GM19239 (cell line): Measurements from ENCODE around the gene THRB.

Experiments used
- DNase-seq: peaks from one replicate; pipeline ENCODE4 v3.0.0; 2011; ENCODE audit warnings: low spot score; ENCODE audit not compliant: insufficient read length
- FAIRE-seq: peaks from 2 replicates; lab custom pipeline; 2011; peaks lifted over from hg19 to GRCh38; lab: Jason Lieb, UNC

Gene THRB

GRCh38 chr3:24493746-24494617, 668 bp downstream of the THRB start:
- DNase-seq (no peak), FAIRE-seq (no peak)

- FAIRE-seq: no peak
- no peak for DNase-seq
These were observed 1.6 kb downstream of the THRB start for GRCh38 chr3:24492971-24493551.

- DNase-seq (no peak), FAIRE-seq (no peak)
These were observed 4.5 kb downstream of the THRB start for GRCh38 chr3:24490151-24490550.

GRCh38 chr3:24487325-24488262, 7.1 kb downstream of the THRB start:
- FAIRE-seq: no peak
- no peak for DNase-seq

GRCh38 chr3:24485511-24485910, 9.1 kb downstream of the THRB start:
- no peak for DNase-seq
- FAIRE-seq: no peak

GRCh38 chr3:24483873-24484272, 10.8 kb downstream of the THRB start:
- DNase-seq: no peak
- no peak for FAIRE-seq

- DNase-seq: no peak
These were observed 12.4 kb downstream of the THRB start for GRCh38 chr3:24482096-24482705.

GRCh38 chr3:24481193-24481592, 13.5 kb downstream of the THRB start:
- DNase-seq: no peak

More at GRCh38 chr3:24482096-24482705, 12.4 kb downstream of the THRB start:
- FAIRE-seq: no peak

GRCh38 chr3:24480497-24480896, 14.2 kb downstream of the THRB start:
- FAIRE-seq (no peak), DNase-seq (no peak)

More at GRCh38 chr3:24481193-24481592, 13.5 kb downstream of the THRB start:
- no peak for FAIRE-seq

- DNase-seq (no peak), FAIRE-seq (no peak)
These were observed 14.8 kb downstream of the THRB start for GRCh38 chr3:24479816-24480215.

- DNase-seq: no peak
- FAIRE-seq: no peak
These were observed 17.6 kb downstream of the THRB start for GRCh38 chr3:24476871-24477656.

- no peak for FAIRE-seq
These were observed 18.7 kb downstream of the THRB start for GRCh38 chr3:24475925-24476324.

GRCh38 chr3:24474862-24475261, 19.8 kb downstream of the THRB start:
- DNase-seq (no peak), FAIRE-seq (no peak)

More at GRCh38 chr3:24475925-24476324, 18.7 kb downstream of the THRB start:
- no peak for DNase-seq

GRCh38 chr3:24472358-24472757, 22.3 kb downstream of the THRB start:
- DNase-seq (no peak), FAIRE-seq (no peak)

GRCh38 chr3:24471486-24471885, 23.2 kb downstream of the THRB start:
- FAIRE-seq: no peak
- no peak for DNase-seq

- DNase-seq (no peak), FAIRE-seq (no peak)
These were observed 24.4 kb downstream of the THRB start for GRCh38 chr3:24470277-24470676.

- no peak for DNase-seq
- FAIRE-seq: no peak
These were observed 30.3 kb downstream of the THRB start for GRCh38 chr3:24464389-24464788.

GRCh38 chr3:24462737-24463136, 31.9 kb downstream of the THRB start:
- no peak for FAIRE-seq
- DNase-seq: no peak

- FAIRE-seq (no peak), DNase-seq (no peak)
These were observed 33.7 kb downstream of the THRB start for GRCh38 chr3:24460974-24461373.
